Measurements from ENCODE around the gene CPEB4. TPM values are rescaled to one million over a fixed set of nuclear protein-coding genes. Genes with fewer than 3 reads are reported as not detected.

The CPEB4 gene
- total RNA-seq, 1 donor from 2014 or later: 19.5 TPM

- no peaks in the 10 kb centered on the region for H3K9me3 Mint-ChIP-seq (ENCODE audit: unreplicated experiment)
- H3K4me3 Mint-ChIP-seq (ENCODE audit: unreplicated experiment): no peak overlapping the region
- H3K27me3 Mint-ChIP-seq (ENCODE audit: unreplicated experiment): peaks cover 2% of the 10 kb centered on the region
- H3K4me1 Mint-ChIP-seq (ENCODE audit: unreplicated experiment): peaks cover 25% of the 10 kb centered on the region
- no peak for TF ChIP-seq CTCF (IDR thresholded peaks at IDR 0.05; ENCODE audit: unreplicated experiment)
- no peak for DNase-seq (ENCODE audit: low spot score)
- H3K36me3 Mint-ChIP-seq (ENCODE audit: low read depth, unreplicated experiment): no peaks in the 10 kb centered on the region
- no peak overlapping the region for H3K27ac Mint-ChIP-seq (ENCODE audit: unreplicated experiment)
Measured at GRCh38 chr5:173922527-173922926, 34.4 kb downstream of the CPEB4 start.

- DNase-seq (ENCODE audit: low spot score): no peak
- Mint-ChIP-seq H3K9me3 (ENCODE audit: unreplicated experiment) (no peaks in the 10 kb centered on the region), H3K4me1 (ENCODE audit: unreplicated experiment) (peaks cover 25% of the 10 kb centered on the region), H3K36me3 (ENCODE audit: low read depth, unreplicated experiment) (peaks cover 4% of the 10 kb centered on the region), H3K27me3 (ENCODE audit: unreplicated experiment) (peaks cover 2% of the 10 kb centered on the region), H3K4me3 (ENCODE audit: unreplicated experiment) (no peak overlapping the region), H3K27ac (ENCODE audit: unreplicated experiment) (no peak overlapping the region)
- TF ChIP-seq CTCF (IDR thresholded peaks at IDR 0.05; ENCODE audit: unreplicated experiment): no peak
Measured at GRCh38 chr5:173923218-173924095, 35.3 kb downstream of the CPEB4 start.

- H3K27me3 Mint-ChIP-seq (ENCODE audit: unreplicated experiment): peaks cover 2% of the 10 kb centered on the region
- DNase-seq (ENCODE audit: low spot score): no peak
- peaks cover 4% of the 10 kb centered on the region for H3K36me3 Mint-ChIP-seq (ENCODE audit: low read depth, unreplicated experiment)
- peak overlapping the region; percentile 25 for H3K27ac Mint-ChIP-seq (ENCODE audit: unreplicated experiment)
- peaks cover 25% of the 10 kb centered on the region for H3K4me1 Mint-ChIP-seq (ENCODE audit: unreplicated experiment)
- TF ChIP-seq CTCF (IDR thresholded peaks at IDR 0.05; ENCODE audit: unreplicated experiment): no peak
- no peaks in the 10 kb centered on the region for H3K9me3 Mint-ChIP-seq (ENCODE audit: unreplicated experiment)
- H3K4me3 Mint-ChIP-seq (ENCODE audit: unreplicated experiment): no peak overlapping the region
Measured at GRCh38 chr5:173924899-173925298, 36.8 kb downstream of the CPEB4 start.

GRCh38 chr5:173925449-173926071 lies 37.4 kb downstream of the CPEB4 start:
- Mint-ChIP-seq H3K4me1 (ENCODE audit: unreplicated experiment) (peaks cover 25% of the 10 kb centered on the region), H3K27me3 (ENCODE audit: unreplicated experiment) (peaks cover 2% of the 10 kb centered on the region), H3K36me3 (ENCODE audit: low read depth, unreplicated experiment) (peaks cover 4% of the 10 kb centered on the region), H3K27ac (ENCODE audit: unreplicated experiment) (no peak overlapping the region), H3K9me3 (ENCODE audit: unreplicated experiment) (no peaks in the 10 kb centered on the region), H3K4me3 (ENCODE audit: unreplicated experiment) (no peak overlapping the region)
- peak; percentile 51 for DNase-seq (ENCODE audit: low spot score)
- TF ChIP-seq CTCF (IDR thresholded peaks at IDR 0.05; ENCODE audit: unreplicated experiment): peak; percentile 43

GRCh38 chr5:173926359-173926758 lies 38.2 kb downstream of the CPEB4 start:
- Mint-ChIP-seq H3K4me1 (ENCODE audit: unreplicated experiment) (peaks cover 20% of the 10 kb centered on the region), H3K27ac (ENCODE audit: unreplicated experiment) (no peak overlapping the region), H3K4me3 (ENCODE audit: unreplicated experiment) (no peak overlapping the region), H3K9me3 (ENCODE audit: unreplicated experiment) (no peaks in the 10 kb centered on the region), H3K27me3 (ENCODE audit: unreplicated experiment) (peaks cover 2% of the 10 kb centered on the region), H3K36me3 (ENCODE audit: low read depth, unreplicated experiment) (peaks cover 4% of the 10 kb centered on the region)
- TF ChIP-seq CTCF (IDR thresholded peaks at IDR 0.05; ENCODE audit: unreplicated experiment): no peak
- no peak for DNase-seq (ENCODE audit: low spot score)

Data from endothelial cell (in vitro differentiated cells).